ENCODE measurements around the gene CDS2.

Gene CDS2

GRCh38 chr20:5119435-5120184 lies 7.2 kb upstream of the CDS2 start, which contains the start of gene PCNA:
Gene PCNA, minus strand, starts transcription at chr20:5119958. Its CDS starts 160 bp downstream, at chr20:5119798.
- peak; percentile 97 for DNase-seq

- no peak for DNase-seq
Observed at GRCh38 chr20:5120185-5120476, 6.7 kb upstream of the CDS2 start.

DNA sequence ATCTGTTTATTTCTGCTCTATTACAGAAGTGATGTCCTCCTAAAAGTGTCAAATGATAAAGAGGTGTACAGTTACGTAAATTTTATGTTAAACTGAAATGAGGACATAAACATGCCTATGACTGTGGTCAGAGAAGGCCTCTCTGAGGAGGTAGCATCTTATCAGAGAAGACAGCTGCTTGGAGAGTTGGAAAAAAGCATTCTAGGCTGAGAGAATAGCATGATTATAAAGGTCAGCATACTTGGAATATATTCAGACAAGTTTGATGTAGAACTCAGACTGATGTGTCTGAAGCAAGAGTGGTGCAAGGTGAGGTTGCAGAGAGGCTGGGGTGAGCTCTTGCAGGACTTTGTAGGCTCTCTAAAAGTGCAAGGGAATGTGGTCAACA lies 3.9 kb upstream of the CDS2 start:
- no peak for DNase-seq

- DNase-seq = peak; percentile 46
Observed at GRCh38 chr20:5127204-5127858, 523 bp downstream of the CDS2 start.

GRCh38 chr20:5127859-5128424 lies 1.1 kb downstream of the CDS2 start:
- DNase-seq = no peak

- DNase-seq = no peak
Observed at GRCh38 chr20:5128886-5129285, 2.1 kb downstream of the CDS2 start.

- no peak for DNase-seq
Observed at GRCh38 chr20:5131502-5131901, 4.7 kb downstream of the CDS2 start.

- no peak for DNase-seq
Observed at GRCh38 chr20:5133998-5134397, 7.2 kb downstream of the CDS2 start.

GRCh38 chr20:5135363-5136012 lies 8.7 kb downstream of the CDS2 start:
- no peak for DNase-seq

DNA sequence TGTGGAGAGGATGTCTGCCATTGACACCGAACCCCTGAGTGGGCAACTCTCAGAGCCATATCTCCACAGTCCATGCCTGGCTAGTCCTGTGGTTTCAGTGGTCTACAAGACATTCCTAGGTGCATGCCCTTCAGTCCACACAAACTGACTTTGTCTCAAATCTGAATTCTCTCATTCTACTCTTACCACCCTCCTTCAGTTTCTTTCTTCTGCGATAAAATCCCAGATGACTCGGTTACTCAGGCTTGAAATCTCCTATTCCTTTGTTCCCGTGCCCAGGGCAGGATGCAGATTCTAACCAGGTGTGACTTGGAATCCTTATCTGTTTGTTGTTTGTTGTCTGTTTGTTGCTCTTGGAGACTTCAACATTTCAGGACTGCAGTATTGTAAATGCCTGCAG lies 9.3 kb downstream of the CDS2 start:
- peak; percentile 22 for DNase-seq

DNA sequence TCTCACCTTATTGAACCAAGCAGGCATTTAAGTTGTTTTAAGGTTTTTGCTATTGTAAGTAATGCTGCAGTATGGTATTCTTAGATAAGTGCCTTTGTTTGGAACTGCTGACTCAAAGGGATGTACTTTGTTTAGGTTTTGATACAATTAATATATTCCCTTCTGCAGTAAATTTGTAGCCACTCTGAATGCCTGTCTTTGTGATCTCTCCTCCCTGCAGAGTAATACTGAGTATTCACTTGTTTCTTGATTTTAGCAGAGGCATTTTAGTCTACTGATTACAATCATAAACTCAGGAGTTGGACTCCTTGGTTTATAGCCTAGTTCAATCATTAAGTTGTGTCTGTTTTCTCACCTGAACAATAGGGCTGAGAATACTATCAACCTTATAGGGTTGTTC lies 13.4 kb downstream of the CDS2 start:
- DNase-seq = no peak

DNA sequence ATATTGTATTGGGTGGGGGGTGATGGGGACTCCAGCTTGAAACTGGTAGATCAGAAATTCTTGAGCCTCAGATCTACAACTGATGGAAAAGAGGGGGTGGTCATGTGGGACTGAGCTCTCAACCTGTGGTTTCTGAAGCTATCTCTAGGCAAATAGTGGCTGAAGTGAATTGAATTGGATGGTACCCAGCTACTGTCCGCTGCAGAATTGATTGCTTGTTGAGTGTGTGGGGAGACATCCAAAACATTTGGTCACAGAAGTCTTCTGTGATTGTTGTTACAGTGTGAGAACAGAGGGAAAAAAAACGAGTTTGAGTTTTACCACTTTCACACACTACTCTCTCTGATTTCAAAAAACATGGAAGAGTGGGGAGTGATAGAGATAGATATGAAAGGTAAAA lies 14.8 kb downstream of the CDS2 start:
- no peak for DNase-seq

DNA sequence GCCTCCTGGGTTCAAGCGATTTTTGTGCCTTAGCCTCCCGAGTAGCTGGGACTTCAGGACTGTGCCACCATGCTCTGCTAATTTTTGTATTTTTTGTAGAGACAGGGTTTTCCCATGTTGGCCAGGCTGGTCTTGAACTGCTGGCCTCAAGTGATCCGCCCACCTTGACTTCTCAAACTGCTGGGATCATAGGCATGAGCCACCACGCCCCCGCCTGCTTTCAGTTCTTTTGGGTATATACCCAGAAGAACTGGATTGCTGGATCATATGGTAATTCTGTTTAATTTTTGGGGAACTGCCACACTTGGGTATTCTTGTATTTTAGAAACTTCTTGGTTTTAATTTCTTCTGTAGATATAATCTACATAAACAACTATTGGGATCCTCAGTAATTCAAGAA lies 17.0 kb downstream of the CDS2 start:
- no peak for DNase-seq

GRCh38 chr20:5145365-5146098 lies 18.7 kb downstream of the CDS2 start:
- no peak for DNase-seq

DNA sequence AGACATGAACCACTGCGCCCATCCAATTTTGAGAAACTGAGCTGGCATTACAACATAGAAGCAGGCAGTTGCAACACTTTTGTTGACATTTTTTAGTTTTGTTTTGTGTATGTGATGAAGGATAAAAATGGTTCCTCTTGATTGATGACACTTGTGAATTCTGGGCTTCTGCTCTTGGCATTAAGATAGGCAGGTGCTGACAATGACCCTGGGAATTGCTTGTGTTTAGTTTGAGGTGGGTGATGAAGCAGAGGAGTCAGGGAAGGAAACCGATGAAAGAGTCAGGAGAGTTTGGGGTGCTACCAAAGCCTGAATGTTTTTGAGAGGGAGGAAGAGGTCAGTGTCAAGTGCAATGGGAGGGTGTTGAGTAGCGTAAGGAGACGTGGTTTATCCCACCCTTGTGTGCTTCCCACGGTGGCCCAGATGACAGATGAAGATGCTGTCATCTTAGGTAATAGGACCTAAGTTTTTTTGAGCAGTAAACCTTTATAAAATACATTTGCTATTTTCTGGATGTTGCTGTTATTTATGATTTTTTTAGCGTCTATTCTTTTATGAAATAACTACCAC lies 19.4 kb downstream of the CDS2 start:
- DNase-seq = no peak

- DNase-seq = no peak
Observed at GRCh38 chr20:5146871-5147592, 20.2 kb downstream of the CDS2 start.

DNA sequence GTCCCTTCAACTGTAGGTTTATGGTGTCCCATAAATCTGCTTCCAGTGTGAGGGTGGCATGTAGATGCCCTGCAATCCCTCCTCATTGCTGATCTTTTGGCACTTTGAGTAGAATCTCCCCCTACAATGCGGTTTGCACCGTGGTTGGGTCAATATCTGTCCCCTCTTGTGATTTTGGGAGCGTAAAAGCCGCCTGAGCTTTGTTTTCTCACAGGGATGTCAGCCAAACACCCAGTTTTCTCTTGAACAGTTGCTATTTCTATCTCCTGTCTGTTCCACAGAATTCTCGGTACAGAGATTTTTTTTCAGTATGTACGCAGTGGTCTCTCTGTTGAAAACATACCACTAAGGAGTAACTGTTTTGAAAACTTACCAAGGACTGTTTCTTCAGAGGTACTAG lies 21.8 kb downstream of the CDS2 start:
- no peak for DNase-seq

DNA sequence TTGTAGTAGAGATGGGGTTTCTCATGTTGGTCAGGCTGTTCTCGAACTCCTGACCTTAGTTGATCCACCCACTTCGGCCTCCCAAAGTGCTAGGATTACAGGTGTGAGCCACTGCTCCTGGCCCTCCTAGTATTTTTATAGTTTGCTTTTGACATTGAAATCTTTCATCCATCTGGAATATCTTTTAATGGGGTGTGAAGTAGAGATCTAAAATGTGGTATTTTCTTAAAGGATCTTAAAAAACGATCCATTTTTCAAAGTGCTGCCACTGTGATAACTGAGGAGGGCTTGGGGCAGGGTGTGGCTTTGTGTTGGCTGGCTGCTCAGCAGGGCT lies 23.1 kb downstream of the CDS2 start:
- DNase-seq = no peak

- no peak for DNase-seq
Observed at GRCh38 chr20:5150226-5151076, 23.6 kb downstream of the CDS2 start.

DNA sequence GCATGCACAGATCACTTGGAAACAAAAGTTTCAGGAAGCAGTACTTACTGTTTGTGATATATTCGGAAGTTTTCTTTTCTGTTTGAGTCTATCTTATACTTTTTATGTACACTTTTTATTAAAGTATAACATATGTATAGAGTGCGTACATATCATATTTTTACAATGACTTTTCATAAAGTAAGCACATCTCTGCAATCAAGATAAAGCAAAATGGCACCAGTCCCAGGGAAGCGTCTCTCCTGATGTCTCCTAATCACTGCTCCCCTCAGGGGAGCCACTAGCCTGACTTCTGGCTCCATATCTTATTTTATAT lies 26.3 kb downstream of the CDS2 start:
- DNase-seq = no peak

All from right hindlimb (tissue), 1 donor.